Left renal pelvis (tissue), 4 donors: ENCODE data around the gene IMPG2. TPM values are rescaled to one million over a fixed set of nuclear protein-coding genes. Genes with fewer than 3 reads are reported as not detected.

Source experiments
- DNase-seq, 4 donors: peaks; one replicate each; pipeline ENCODE4 v3.0.0-alpha.2; 2013; ENCODE audit warnings: low read depth in 4 of 4, low spot score in 3 of 4
- polyA plus RNA-seq, 4 donors: library from polyadenylated mRNA; unstranded; fragments of 120-200 nt; gene quantifications; one replicate each; pipeline ENCODE4 v1.2.1, GENCODE V29; 2013; ENCODE audit not compliant: insufficient read length in 4 of 4

The IMPG2 gene
- polyA plus RNA-seq, 4 donors = 0.30 to 0.70 (median 0.54) TPM

DNA sequence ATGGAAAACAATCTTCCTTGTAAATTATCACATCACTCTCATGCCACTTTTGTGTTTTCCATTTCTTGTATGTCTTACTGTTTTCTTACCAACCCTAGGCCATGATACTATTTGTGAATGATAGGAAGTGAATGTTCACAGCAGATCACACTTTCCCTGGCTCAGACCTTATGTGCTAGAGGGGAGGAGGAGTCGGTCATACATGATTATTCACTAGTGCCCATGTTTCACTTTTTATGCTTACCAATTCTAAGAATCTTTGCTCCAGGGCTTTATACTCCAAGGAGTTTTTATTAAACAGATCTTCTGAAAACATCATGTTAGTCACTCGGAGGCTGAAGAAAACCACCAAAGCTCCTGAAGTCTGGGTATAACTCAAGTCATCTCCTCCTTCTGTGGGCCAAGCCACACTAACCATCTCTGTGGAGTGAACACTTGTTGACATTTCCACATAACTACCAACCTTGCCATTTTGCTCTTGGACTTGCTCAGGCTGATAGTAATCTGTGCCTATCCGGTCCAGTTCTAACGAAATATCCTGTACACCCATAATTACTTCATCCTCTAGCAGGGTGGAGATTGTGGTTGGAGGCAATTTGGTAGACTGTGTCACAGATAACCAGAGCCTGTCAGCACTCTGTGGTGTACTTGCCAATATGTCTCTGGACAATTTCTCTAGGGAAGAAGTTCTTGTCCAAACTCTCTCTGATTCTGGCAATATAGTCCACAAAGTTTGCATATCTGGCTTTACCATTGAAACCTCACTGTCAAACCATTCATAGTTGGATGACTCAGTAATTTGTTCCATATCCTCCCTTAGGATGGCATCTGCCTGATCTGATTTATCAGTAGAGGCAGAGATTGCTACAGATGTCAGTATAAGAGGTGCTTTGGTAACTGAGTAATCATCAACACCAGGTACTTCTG, 76.8 kb downstream of the IMPG2 start:
- DNase-seq = no peak

DNA sequence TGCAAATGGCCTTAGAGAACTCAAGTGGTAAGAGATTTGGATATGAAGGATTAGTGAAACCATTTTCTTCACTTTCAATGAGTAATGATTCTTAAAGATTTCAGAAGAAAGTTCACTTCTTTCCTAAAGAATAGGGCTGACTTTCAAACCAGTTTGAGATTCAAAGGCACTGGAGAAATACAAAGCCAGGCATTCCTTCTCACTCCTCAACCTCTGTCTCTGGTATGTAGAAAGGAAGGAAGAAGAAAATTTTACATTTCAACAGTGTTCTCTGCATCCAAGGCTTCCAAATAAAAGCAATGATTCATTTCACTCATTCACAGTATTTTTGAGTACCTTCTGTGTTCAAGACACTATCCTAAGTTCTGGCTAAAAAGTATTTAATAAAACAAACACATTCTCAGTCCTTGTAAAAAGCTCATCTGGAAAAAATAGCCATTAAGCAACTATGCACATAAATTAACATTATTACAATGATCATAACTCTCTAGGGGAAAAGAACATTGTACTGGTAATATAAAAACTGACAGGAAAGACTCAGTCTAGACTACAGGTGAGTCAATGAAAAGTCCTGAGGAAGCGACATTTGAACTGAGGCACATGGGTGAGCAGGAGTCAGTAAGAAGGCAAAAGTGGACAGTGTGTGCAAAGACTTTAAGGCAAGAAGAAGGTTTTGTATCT, 79.5 kb downstream of the IMPG2 start:
- no peak for DNase-seq

- DNase-seq = no peak
These were observed 85.3 kb downstream of the IMPG2 start for GRCh38 chr3:101235048-101235447.

DNA sequence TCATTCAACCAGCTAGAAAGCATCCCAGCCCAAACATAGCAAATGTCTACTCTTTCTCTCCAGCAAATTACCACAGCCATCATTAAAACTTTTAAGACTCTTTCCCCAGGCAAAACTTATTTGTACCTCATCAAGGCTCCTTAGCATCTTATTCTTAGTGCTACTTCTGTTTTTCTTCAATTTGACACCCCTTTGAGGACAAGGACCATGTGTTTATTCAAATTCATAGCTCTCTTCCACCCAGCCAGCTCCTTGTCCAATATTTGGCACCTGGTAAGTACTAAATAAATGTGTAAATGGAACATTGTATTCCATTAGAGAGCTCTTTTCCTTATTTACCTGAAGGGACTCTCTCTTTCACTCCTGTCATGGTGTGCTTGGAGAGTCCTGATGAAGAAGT, 89.8 kb downstream of the IMPG2 start:
- DNase-seq = no peak

DNA sequence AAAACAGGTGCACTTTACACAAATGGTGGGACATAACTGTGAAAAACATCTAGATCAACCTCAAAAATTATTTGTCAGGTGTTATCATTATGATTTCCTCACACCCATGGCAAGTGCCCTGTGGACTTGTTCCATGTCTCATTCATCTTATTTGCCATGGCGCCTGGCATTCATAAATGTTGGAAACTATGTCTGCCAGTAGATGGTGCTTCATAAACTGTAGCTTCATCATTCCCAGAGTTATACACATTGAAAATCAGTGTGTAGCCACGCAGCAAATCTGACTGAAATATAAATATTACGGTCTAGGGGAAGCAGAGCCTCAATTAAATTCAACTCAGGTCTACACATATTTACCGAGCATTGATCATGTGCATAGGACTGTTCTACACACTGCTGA, 90.7 kb downstream of the IMPG2 start:
- no peak for DNase-seq

GRCh38 chr3:101228441-101228840, 91.9 kb downstream of the IMPG2 start:
- DNase-seq = no peak

DNA sequence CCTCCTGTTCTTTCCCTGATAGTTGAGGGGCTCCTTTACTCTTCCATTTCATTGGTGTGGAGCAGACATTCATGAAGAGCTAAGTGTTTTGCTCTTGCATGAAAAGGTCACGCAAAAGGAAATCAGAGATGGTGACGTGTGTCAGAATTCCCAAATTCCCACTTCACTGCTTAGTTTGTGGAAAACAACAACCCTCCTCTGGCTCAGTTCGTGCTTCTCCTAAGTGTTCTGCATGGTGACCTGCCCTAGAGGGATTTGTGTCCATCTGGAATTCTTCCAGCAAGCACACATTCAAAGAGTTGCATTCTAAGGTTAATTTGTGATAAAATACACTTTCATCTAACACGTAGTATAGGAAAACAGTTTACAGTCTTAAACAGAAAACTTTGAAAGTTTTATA, 95.6 kb downstream of the IMPG2 start:
- no peak for DNase-seq

- no peak for DNase-seq
These were observed 97.4 kb downstream of the IMPG2 start for GRCh38 chr3:101223016-101223415.

- DNase-seq = no peak
These were observed 100.4 kb downstream of the IMPG2 start for GRCh38 chr3:101219842-101220560.

DNA sequence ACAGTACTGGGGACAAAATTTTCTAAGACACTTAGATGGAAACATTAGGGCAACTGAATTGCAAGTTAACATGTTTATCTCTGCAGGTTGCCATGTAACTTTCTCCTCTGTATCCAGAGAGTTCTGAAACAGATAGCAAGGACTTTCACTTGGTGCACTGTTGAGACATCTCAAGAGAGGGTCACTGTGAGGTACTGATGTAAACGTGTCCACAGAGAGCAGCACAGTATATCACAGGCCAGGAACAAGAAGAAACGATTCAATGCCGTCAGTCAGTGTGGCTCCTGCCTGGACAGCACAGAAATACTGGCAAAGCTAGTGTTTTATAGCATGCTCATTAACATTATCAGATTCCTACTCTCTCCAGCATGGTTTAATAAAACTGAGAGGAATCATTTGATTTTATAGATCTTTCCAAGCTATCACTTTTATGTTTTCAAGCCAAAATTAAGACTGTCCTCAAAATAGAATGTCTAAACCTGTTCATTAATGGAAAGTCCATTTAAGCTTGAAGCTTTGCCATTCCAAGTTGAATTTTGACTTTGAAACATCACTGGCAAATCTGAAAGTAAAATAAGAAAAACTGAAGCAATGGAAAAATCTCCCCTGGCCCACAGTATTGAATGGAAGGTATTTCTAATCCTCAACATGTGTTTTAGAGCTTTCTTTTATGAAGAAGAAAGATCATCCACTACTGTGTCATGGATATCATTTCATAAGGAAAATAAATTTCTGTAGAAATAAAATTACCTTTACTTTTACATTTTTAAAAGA, 102.7 kb downstream of the IMPG2 start:
- DNase-seq = no peak

DNA sequence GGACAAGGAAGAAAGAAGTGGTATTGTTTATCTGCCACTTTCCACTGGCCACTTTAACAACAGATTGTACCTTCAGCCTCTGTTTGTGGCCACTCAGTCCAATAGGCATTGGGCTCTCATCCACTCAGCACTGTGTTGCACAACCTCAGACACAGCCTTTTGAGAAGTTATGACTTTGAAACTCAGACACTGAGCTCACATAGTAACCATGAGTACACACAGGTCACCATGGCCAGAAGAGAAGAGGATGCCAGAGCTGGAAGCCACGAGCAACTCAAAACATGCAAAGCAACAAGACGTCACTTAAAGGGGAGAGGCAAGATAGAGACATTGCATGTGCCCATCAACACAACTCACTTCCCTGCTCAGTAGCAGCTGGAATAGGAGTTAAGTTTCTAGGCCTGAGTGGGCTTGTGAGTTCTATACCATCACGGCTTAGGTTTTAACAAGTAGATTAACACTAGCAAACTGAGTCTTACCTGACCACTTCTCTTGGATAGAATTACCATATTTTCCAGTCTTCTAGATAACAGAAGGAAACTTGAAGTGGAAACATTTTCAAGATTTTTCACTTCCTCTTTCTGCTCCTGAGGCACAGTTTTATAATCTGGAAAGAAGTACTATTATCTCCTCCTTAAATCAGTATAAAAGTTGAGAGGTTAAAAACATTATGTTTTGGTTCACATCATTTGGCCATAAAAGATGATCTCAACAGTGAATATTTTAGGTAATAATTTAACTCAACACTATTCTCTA, 103.5 kb downstream of the IMPG2 start:
- DNase-seq = no peak

DNA sequence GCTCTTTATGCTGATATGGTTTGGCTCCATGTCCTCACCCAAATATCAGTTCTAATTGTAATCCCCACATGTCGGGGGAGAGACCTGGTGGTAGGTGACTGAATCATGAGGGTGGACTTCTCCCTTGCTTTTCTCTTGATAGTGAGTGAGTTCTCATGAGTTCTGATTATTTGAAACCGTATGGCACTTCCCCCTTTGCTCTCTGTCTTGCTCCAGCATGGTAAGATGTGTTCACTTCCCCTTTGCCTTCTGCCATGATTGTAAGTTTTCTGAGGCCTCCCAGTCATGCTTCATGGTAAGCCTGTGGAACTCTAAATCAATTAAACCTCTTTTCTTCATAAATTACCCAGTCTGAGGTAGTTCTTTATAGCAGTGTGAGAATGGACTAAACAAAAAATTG, 107.6 kb downstream of the IMPG2 start:
- no peak for DNase-seq

GRCh38 chr3:101204246-101204645, 116.1 kb downstream of the IMPG2 start:
- no peak for DNase-seq

GRCh38 chr3:101203411-101203810, 117.0 kb downstream of the IMPG2 start:
- DNase-seq = no peak

GRCh38 chr3:101202640-101203039, 117.7 kb downstream of the IMPG2 start:
- no peak for DNase-seq

DNA sequence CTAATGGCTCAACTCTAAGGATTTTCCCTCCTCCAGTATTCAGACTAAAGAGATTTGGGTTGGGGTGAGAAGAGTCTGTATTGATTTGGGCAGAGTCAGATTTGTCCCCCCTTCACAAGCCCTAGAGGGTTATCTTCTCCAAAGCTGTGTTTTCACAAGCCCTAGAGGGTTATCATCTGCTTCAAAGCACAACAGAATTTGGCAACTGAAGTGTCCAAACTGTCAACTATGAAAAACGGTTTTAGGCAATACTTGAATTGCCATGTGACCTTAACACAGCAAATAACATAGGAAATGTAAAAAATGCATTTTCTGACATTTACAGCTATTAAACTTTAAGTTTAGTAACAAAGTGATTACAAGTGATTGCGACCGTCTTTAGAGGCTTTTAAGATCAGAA, 119.9 kb downstream of the IMPG2 start:
- peak; percentile 18 to 50 (median 38) for DNase-seq

DNA sequence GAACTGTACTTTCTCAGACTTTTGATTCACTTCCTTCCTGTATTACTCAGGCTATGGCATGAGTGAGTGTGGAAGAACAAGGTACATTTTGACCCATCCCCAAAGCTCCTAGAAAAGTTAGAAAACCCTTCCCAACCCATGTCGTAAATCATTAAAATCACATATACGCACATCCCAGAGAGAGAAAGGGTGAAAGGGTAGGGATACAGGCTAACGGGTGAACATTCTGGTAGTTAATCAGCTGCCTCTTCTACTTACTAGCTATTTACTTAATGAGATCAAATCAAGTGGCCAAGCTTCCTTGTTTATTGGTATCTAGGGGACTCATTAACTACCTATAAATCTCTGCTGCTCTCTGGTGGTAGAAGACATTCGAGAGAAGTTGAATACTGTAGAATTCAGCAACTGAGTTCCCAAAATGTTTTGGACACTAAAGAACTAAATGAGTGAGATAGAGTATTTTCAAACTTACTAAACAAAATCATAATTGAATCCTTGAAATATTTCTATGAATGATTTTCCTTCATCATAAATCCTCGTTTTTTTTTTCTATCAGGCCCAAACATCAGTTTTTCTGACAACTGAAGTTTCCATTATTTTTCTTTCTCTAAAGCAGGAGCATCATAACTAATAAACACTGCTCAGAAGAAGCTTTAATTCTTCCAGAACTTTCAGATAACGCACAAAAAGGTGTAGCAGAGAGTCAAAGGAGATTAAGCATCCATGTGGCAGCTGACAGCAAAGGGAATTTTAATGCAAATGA, 124.2 kb downstream of the IMPG2 start:
- peak; percentile 28 to 55 (median 45) for DNase-seq

GRCh38 chr3:101194392-101194791, 126.0 kb downstream of the IMPG2 start:
- DNase-seq = no peak

DNA sequence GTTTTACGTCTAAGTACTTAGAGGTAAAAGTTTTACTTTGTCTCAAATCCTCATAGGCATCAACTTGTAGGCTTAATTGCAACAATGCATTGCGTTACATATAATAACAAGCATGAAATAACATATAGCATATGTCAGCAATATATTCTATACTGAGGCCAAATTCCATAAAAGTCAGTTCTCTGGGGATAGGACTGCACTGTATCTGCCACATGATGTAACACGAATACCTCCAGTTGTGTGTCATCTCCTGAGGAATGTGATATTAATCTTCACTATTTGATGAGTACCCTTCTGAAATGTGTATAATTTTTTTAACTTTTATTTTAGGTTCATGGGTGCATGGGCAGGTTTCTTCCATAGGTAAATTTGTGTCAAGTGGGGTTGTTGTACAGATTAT, 126.4 kb downstream of the IMPG2 start:
- no peak for DNase-seq
